SK-N-SH treated with all-trans-retinoic acid at 6 μM for 48 hours (cell line): ENCODE measurements around the gene SOAT2.

Source experiments
- ATAC-seq: fragments of 200-7000 bp; cut with Tn5 transposase; 3 replicates; pipeline ENCODE4 v1.9.1; 2020; ENCODE audit warnings: mild to moderate bottlenecking, moderate library complexity
- ARNTL ChIP-seq: fragments of 450-650 bp; formaldehyde crosslinking; IDR thresholded peaks from 2 replicates; pipeline ENCODE4 v1.5.0; 2020; ENCODE audit warnings: low read depth, mild to moderate bottlenecking, moderate library complexity, borderline replicate concordance
- BACH2 ChIP-seq: fragments of 250-450 bp; sonication (Bioruptor Pico); IDR thresholded peaks from 2 replicates; pipeline ENCODE4 v1.9.0; 2021; ENCODE audit warnings: mild to moderate bottlenecking, borderline replicate concordance
- CSDC2 ChIP-seq: fragments of 250-450 bp; sonication (Bioruptor Pico); IDR thresholded peaks from 2 replicates; pipeline ENCODE4 v1.5.0; 2020; ENCODE audit warnings: mild to moderate bottlenecking, moderate library complexity
- CSRNP3 ChIP-seq: fragments of 250-450 bp; sonication (Bioruptor Pico); IDR thresholded peaks from 2 replicates; pipeline ENCODE4 v1.5.1; 2021; ENCODE audit warnings: mild to moderate bottlenecking, moderate library complexity
- ISL1 ChIP-seq: fragments of 250-450 bp; sonication (Bioruptor Pico); IDR thresholded peaks from 2 replicates; pipeline ENCODE4 v2.1.2; 2022; ENCODE audit warnings: mild to moderate bottlenecking, moderate library complexity
- OSR1 ChIP-seq: fragments of 250-450 bp; sonication (Bioruptor Pico); IDR thresholded peaks from 2 replicates; pipeline ENCODE4 v1.8.0; 2022; ENCODE audit warnings: moderate library complexity, mild to moderate bottlenecking, inconsistent platforms
- PATZ1 ChIP-seq: fragments of 250-450 bp; sonication (Bioruptor Pico); IDR thresholded peaks from 2 replicates; pipeline ENCODE4 v1.8.0; 2020; ENCODE audit warnings: mild to moderate bottlenecking, moderate library complexity, borderline replicate concordance
- POU6F1 ChIP-seq: fragments of 250-450 bp; sonication (Bioruptor Pico); IDR thresholded peaks from 2 replicates; pipeline ENCODE4 v1.8.0; 2021; ENCODE audit warnings: low read depth, mild to moderate bottlenecking, moderate library complexity, borderline replicate concordance
- PPARA ChIP-seq: fragments of 250-450 bp; sonication (Bioruptor Pico); IDR thresholded peaks from 2 replicates; pipeline ENCODE4 v1.5.0; 2020; ENCODE audit warnings: mild to moderate bottlenecking, borderline replicate concordance
- RARB ChIP-seq: fragments of 250-450 bp; sonication (Bioruptor Pico); IDR thresholded peaks from 2 replicates; pipeline ENCODE4 v1.8.0; 2021; ENCODE audit warnings: mild to moderate bottlenecking, moderate library complexity
- SNAI2 ChIP-seq: fragments of 250-450 bp; sonication (Bioruptor Pico); IDR thresholded peaks from 2 replicates; pipeline ENCODE4 v1.5.0; 2020; ENCODE audit warnings: mild to moderate bottlenecking, moderate library complexity
- TOX ChIP-seq: fragments of 250-450 bp; sonication (Bioruptor Pico); IDR thresholded peaks from 2 replicates; pipeline ENCODE4 v1.8.0; 2021; ENCODE audit warnings: mild to moderate bottlenecking, moderate library complexity, borderline replicate concordance
- ZC3H10 ChIP-seq: fragments of 250-450 bp; sonication (Bioruptor Pico); IDR thresholded peaks from 2 replicates; pipeline ENCODE4 v1.5.1; 2021; ENCODE audit warnings: mild to moderate bottlenecking, moderate library complexity
- ZFP3 ChIP-seq: fragments of 250-450 bp; sonication (Bioruptor Pico); IDR thresholded peaks from 2 replicates; pipeline ENCODE4 v1.5.0; 2020; ENCODE audit warnings: mild to moderate bottlenecking, moderate library complexity
- ZFP30 ChIP-seq: fragments of 450-650 bp; formaldehyde crosslinking; IDR thresholded peaks from 2 replicates; pipeline ENCODE4 v1.5.0; 2022; ENCODE audit warnings: mild to moderate bottlenecking, moderate library complexity
- ZNF565 ChIP-seq: fragments of 450-650 bp; formaldehyde crosslinking; conservative IDR thresholded peaks from 2 replicates; pipeline ENCODE4 v1.5.0; 2020; ENCODE audit warnings: low read depth, mild to moderate bottlenecking, moderate library complexity
- ZNF70 ChIP-seq: fragments of 450-650 bp; formaldehyde crosslinking; IDR thresholded peaks from 2 replicates; pipeline ENCODE4 v1.5.0; 2020; ENCODE audit warnings: mild to moderate bottlenecking, moderate library complexity
- TF ChIP-seq, protein P1 (sequence below): fragments of 250-450 bp; sonication (Bioruptor Pico); IDR thresholded peaks from 2 replicates; pipeline ENCODE4 v1.5.1; 2020; ENCODE audit warnings: low read depth, mild to moderate bottlenecking, moderate library complexity

Gene SOAT2

DNA sequence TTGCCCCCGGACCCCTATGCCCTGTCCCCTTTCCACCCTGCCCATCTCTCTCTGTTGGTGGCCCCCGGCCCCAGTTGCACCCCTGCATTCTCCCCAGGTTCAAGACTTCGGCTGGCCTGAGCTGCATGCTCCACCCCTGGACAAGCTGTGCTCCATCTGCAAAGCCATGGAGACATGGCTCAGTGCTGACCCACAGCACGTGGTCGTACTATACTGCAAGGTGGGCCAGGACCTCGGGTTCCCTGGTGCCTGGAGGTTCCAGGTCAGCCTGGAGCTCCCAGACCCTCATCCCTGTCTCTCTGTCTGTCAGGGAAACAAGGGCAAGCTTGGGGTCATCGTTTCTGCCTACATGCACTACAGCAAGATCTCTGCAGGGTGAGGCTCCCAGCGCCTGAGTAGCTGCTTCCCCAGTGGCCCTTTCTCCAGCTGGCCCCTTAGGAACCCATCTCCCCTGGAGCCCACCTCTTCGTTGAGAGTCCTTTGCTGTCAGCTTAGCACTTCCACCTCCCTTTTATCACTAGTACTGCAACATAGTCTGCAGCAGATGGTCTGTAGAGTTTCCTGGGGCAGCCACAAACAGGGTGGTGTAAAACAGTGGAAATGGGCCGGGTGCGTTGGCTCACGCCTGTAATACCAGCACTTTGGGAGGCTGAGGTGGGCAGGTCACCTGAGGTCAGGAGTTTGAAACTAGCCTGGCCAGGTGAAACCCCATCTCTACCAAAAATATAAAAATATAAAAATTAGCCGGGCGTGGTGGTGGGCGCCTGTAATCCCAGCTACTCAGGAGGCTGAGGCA, 47.6 kb upstream of the SOAT2 start:
- TF ChIP-seq ZC3H10 (CRISPR knock-in tag) (no peak), ZNF70 (CRISPR knock-in tag) (no peak), BACH2 (CRISPR knock-in tag) (no peak), OSR1 (CRISPR knock-in tag) (no peak), ARNTL (no peak), ZFP3 (CRISPR knock-in tag) (no peak), PATZ1 (CRISPR knock-in tag) (no peak), CSDC2 (CRISPR knock-in tag) (no peak), ISL1 (CRISPR knock-in tag) (no peak), SNAI2 (no peak), TOX (CRISPR knock-in tag) (no peak), ZFP30 (CRISPR knock-in tag) (no peak), PPARA (no peak), CSRNP3 (CRISPR knock-in tag) (no peak)
- no peak for ATAC-seq

- ATAC-seq, result no peak
- no peak for TF ChIP-seq ZNF565 (CRISPR knock-in tag)
- TF ChIP-seq, protein P1, sequence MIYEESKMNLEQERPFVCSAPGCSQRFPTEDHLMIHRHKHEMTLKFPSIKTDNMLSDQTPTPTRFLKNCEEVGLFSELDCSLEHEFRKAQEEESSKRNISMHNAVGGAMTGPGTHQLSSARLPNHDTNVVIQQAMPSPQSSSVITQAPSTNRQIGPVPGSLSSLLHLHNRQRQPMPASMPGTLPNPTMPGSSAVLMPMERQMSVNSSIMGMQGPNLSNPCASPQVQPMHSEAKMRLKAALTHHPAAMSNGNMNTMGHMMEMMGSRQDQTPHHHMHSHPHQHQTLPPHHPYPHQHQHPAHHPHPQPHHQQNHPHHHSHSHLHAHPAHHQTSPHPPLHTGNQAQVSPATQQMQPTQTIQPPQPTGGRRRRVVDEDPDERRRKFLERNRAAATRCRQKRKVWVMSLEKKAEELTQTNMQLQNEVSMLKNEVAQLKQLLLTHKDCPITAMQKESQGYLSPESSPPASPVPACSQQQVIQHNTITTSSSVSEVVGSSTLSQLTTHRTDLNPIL (CRISPR knock-in tag), result no peak
- no peak for TF ChIP-seq ZFP3 (CRISPR knock-in tag)
- no peak for TF ChIP-seq ARNTL
- no peak for TF ChIP-seq TOX (CRISPR knock-in tag)
- no peak for TF ChIP-seq RARB (CRISPR knock-in tag)
- TF ChIP-seq CSRNP3 (CRISPR knock-in tag), result no peak
- TF ChIP-seq PATZ1 (CRISPR knock-in tag), result no peak
- TF ChIP-seq, all 23 proteins: peak for 0
Measured at GRCh38 chr12:53056296-53056695, 47.0 kb upstream of the SOAT2 start.

DNA sequence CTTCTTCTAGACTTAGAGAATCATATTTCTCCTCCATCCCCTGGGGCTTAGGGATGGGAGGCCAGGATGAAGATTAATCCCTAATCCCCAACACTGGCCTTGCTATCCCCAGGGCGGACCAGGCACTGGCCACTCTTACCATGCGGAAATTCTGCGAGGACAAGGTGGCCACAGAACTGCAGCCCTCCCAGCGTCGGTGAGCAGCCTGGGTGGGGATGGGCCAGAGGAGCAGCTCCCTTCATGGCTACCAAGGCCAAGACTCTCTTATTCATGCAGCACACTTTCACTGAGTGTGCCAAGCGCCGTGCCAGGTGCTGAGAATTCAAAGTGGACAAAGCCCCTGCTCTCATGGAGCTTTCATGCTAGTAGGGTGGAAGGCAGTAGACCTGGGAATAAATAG, 46.4 kb upstream of the SOAT2 start:
- ATAC-seq, result no peak
- no peak for TF ChIP-seq RARB (CRISPR knock-in tag)
- TF ChIP-seq ZNF565 (CRISPR knock-in tag), result no peak
- no peak for TF ChIP-seq ZFP30 (CRISPR knock-in tag)
- TF ChIP-seq SNAI2, result no peak
- no peak for TF ChIP-seq ZNF70 (CRISPR knock-in tag)
- TF ChIP-seq POU6F1 (CRISPR knock-in tag), result no peak
